ENCODE data around the gene SIGLEC7.

- TF ChIP-seq CTCF (IDR thresholded peaks at IDR 0.05) (no peak), POLR2A (IDR thresholded peaks at IDR 0.05) (peak in 1 of 2 donors; percentile 33)
Measured at GRCh38 chr19:51124729-51125128, 17.4 kb upstream of the SIGLEC7 start, which contains the start of gene SIGLEC9.

Measured in heart left ventricle (tissue), 13 donors.